ENCODE data around the gene PGBD2.

- TF ChIP-seq CTCF (IDR thresholded peaks at IDR 0.05; ENCODE audit: low read depth, low read length): no peak
- no peak for TF ChIP-seq MAX (IDR thresholded peaks at IDR 0.05; ENCODE audit: low read depth, low read length)
Observed at GRCh38 chr1:248901578-248901977, 4.5 kb upstream of the PGBD2 start.
